HG02973 (cell line): ENCODE results near the gene ZNF304.
"Not testable (repeated sequence)": the region's sequence is repeated elsewhere in the genome, so short reads cannot be mapped to it uniquely, and the experiment has no call there.

ENCODE experiments used
- ATAC-seq: cut with Tn5 transposase; IDR thresholded peaks from one replicate; pipeline ENCODE4 v1.9.1; 2021; ENCODE audit warnings: moderate library complexity; ENCODE audit not compliant: unreplicated experiment

The ZNF304 gene

GRCh38 chr19:57359300-57359699, 8.2 kb downstream of the ZNF304 start:
- no peak for ATAC-seq

DNA sequence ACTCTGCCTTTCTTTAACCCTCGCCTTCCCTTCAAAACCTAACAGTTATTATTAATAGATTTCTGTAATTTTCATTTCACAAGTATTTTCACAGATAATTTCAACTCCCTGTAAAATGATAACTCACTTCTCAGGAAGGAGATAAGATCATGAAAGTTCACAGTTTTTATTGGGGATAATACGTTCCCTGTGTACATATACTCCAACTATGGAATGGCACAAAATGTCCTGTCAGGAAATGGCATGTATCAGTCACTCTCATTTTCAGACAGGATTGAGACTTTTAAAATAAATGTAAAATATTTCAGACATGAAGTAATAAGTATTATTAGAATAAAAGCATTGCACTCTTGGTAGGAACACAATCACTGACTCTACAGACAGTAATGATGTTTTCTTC, 11.3 kb downstream of the ZNF304 start:
- no peak for ATAC-seq

DNA sequence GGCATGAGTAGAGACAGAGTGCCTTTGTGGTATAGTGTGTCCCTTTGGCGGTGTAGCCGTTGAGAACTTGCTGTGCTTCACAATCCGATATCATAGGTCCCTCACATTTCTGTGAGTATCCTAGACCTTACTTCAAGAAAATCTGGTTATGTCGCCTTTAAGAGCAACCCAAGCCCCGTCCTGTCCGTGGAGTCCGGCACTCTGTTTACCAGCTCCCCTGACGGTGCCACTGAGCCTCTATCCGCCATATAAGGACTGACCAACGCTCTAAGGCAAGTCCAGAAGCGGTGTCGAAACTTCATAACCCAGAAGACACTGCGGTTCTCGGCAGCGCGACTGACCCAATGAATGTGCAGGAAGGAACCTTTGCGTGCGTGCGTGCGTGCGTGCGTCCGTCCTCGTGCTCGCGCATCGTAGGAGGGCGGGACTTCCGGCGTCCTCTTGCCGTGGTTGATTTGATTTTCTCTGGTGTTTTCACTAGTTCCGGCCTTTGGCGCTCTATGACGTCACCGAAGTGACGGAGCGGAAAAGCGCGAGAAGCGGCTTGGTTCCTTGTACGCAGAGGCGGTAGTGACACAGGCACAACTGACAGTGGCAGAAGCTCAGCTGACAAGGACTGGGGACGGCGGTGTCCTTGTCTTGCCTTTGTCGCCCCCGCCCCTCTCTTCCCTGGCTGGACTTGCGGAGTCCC, 12.1 kb downstream of the ZNF304 start, which contains the start of the genes TRAPPC2B and ZNF547:
Gene TRAPPC2B, plus strand, starts transcription at position 555 of the 691 bp plus-strand sequence. CDS start 1,283 bp downstream, outside the sequence.
Gene ZNF547, plus strand, starts transcription at position 555 of the 691 bp plus-strand sequence. CDS start 5,005 bp downstream, outside the sequence.
- ATAC-seq: peak; percentile 92

GRCh38 chr19:57363688-57364181, 12.7 kb downstream of the ZNF304 start:
- peak; percentile 21 for ATAC-seq

DNA sequence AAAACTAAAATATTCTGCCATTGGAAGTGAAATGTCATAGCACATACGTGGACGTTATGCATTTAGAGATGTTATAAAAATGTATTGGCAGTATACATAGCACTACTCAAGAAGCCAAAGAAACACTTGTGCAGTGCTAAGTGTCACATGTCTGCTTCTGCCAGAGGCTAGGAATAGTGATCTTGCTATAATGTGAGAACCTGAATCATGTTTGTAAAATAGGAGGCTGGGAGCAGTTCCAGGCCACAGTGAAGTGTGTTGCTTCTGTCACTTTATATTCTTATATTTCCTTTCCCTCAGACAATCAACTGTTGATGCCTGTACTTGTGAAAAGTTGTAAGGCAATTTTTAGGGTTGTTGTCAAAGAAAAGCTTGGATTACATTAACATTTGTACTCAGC, 15.7 kb downstream of the ZNF304 start:
- ATAC-seq: no peak

- ATAC-seq: no peak
Measured at GRCh38 chr19:57374179-57374578, 23.1 kb downstream of the ZNF304 start.

DNA sequence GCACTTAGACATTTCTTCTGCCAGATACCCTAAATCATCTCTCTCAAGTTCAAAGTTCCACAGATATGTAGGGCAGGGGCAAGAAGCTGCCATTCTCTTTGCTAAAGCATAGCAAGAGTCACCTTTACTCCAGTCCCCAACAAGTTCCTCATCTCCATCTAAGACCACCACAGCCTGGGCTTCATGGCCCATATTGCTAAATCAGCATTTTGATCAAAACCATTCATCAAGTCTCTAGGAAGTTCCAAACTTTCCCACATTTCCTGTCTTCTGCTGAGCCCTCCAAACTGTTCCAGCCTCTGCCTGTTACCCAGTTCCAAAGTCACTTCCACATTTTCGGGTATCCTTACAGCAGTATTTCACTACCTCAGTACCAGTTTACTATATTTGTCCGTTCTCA, 23.6 kb downstream of the ZNF304 start:
- ATAC-seq: not testable (repeated sequence)

DNA sequence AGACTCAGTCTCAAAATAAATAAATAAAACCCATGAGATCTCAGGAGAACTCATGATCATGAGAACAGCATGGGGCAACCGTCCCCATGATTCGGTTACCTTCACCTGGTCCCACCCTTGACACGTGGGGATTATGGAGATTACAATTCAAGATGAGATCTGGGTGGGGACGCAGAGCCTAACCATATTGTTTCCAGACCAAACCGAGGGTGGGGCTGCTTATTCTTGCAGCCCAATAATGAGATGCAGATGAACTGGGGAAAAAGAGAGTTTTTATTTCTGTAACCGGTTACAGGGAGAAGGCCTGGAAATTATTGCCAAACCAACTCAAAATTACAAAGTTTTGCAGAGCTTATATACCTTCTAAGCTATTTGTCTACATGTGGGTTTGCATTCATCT, 25.1 kb downstream of the ZNF304 start:
- ATAC-seq: no peak

DNA sequence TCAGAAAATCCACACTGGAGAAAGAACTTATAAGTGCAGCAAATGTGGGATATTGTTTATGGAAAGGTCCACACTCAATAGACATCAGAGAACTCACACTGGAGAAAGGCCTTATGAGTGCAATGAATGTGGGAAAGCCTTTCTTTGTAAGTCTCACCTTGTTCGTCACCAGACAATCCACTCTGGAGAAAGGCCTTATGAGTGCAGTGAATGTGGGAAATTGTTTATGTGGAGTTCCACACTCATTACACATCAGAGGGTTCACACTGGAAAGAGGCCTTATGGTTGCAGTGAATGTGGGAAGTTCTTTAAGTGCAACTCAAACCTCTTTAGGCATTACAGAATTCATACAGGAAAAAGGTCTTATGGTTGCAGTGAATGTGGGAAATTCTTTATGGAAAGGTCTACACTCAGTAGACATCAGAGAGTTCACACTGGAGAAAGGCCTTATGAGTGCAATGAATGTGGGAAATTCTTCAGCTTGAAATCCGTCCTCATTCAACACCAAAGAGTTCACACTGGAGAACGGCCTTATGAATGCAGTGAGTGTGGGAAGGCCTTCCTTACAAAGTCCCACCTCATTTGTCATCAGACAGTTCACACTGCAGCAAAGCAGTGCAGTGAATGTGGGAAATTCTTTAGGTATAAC, 26.6 kb downstream of the ZNF304 start:
- no peak for ATAC-seq

- ATAC-seq: no peak
Measured at GRCh38 chr19:57380923-57381322, 29.9 kb downstream of the ZNF304 start.

GRCh38 chr19:57382806-57383488, 31.9 kb downstream of the ZNF304 start:
- no peak for ATAC-seq

GRCh38 chr19:57389194-57389729, 38.2 kb downstream of the ZNF304 start:
- no peak for ATAC-seq

DNA sequence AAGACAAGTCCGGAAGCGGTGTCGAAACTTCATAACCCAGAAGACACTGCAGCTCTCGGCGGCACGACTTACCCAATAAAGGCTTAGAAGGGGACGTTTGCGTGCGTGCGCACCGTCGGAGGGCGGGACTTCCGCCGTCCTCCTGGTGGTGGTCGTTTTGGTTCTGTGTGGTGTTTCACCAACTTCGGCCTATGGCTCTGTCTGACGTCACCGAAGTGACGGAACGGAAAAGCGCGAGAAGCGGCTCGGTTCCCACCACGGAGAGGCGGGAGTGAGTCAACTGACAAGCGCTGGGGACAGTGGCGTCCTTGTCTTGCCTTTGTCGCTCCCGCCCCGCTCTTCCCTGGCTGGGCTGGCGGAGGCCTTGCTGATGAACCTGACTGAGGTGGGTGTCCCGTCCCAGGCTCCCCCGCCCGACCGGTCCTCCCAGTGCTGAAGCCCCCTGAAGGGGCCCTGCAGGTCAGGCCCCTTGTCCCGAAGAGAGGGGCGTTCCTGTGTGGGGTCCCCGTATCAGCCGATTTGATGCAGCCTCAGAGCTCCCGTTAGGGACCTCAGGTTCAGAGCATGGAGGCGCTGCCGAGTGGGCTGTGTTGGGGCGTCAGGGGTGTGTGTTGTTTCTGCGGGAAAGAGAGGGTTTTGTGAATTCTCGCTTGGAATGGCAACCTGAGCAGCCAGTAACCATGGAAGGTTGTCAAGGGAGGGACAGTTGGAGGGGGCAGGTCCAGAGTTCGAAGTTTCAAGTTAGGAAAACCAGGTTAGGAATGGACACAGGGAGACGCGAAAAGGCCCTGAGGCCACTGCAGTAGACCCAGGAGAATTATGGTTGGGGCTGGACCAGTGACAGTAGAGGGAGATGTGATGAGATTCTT, 38.9 kb downstream of the ZNF304 start, which contains the start of gene ZNF548:
Gene ZNF548, plus strand, starts transcription at position 125 of the 869 bp plus-strand sequence. Its CDS starts 246 bp downstream, at position 371.
- peak; percentile 96 for ATAC-seq

- no peak for ATAC-seq
Measured at GRCh38 chr19:57395710-57396109, 44.6 kb downstream of the ZNF304 start.

DNA sequence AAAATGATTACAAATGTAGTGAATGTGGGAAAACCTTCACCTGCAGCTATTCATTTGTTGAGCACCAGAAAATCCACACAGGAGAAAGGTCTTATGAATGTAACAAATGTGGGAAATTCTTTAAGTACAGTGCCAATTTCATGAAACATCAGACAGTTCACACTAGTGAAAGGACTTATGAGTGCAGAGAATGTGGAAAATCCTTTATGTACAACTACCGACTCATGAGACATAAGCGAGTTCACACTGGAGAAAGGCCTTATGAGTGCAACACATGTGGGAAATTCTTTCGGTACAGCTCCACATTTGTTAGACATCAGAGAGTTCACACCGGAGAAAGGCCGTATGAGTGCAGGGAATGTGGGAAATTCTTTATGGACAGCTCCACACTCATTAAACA, 47.8 kb downstream of the ZNF304 start:
- no peak for ATAC-seq

DNA sequence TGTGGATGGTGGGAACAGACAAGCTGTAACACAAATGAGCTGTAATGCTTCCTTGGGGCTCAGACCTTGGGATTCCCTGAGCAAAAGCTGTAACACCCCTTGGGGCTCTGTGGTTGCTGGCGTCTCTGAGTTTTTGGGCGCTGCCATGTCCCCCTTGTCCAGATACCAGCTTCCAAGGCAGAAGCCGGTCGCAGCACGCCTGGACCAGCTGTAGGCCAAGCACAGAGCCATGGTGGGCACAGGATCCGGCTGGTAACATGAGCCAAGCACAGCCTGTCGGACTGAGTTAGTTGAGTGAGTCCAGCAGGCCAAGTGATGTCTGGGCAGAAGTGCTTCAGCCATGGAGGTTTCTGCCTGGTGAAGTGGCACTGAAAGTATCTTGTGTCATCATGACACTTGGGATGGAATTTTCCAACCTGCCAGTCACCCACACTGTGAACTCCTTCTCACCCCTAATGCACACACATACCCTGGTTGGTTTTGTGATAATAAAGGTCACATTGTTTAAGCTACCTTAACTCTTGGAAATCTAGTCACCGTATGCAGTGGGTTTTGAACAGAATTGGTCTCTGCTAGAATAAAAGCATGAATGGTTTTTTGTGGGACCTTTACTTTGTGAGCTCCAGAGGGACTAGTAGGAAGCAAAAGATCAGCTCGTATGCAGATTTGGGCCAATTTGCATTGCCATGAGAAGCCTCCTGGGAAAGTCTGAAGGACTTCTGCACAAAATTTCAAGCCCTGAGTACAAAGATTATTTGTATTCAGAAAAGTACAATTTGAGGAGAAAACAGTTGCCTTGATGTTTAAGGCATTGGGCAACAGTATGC, 52.9 kb downstream of the ZNF304 start:
- ATAC-seq: no peak

- ATAC-seq: no peak
Measured at GRCh38 chr19:57406516-57407123, 55.5 kb downstream of the ZNF304 start.
